ENCODE results near the gene DCANP1. TPM values are rescaled to one million over a fixed set of nuclear protein-coding genes. Genes with fewer than 3 reads are reported as not detected.

The DCANP1 gene
- total and polyA plus RNA-seq, 10 of the 15 experiments (the other 5 are each of a cell fraction or from before 2014, with no cell fraction given): 0.01 TPM; not detected in 9

DNA sequence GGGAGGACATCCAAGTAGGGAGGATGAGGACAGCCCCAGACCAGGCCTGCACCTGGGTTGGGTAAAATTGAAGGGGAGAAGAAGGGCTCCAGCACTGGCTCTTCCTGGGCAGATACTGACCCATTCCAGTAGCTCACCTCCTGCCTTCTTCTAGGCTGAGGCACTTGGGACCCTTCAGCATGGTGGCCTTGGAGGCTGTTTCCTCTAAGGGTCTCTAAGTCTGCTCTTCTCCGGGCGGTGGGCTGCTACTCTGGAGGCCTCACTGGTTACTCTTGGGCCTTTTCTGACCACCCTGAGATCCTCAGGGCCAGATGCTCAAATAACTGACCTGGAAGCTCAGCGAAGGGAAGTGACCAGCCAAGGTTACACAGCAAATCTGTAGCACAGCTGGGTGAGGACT lies 7.8 kb upstream of the DCANP1 start:
- H3K4me3 ChIP-seq: no peak overlapping the region
- in situ Hi-C loops (cut with MboI) (no loop called here), intact Hi-C loops (cut with micrococcal nuclease; ENCODE audit: unreplicated experiment) (no loop called here)
- RAD21 ChIA-PET (ENCODE audit: unreplicated experiment): interaction anchor here (5.0 kb wide), 1 partner anchor 96 kb away, joined by 33 read pairs; no protein-coding TSS in a partner anchor
- H3K4me2 ChIP-seq (ENCODE audit: control insufficient read depth, insufficient read depth): no peak overlapping the region
- no peak overlapping the region for H3K27ac ChIP-seq (ENCODE audit: control insufficient read depth, insufficient read depth)
- H3K27me3 ChIP-seq (replicated peaks in 1 of 2; ENCODE audit: control insufficient read depth in 2 of 2, insufficient read depth in 2 of 2, low read length in 1 of 2): no peaks in the 10 kb centered on the region
- no peak for FAIRE-seq
- H3K79me2 ChIP-seq (ENCODE audit: control insufficient read depth, insufficient read depth, low read length): no peaks in the 10 kb centered on the region
- no TSS peak for BruUV-seq (replicated peaks)
- H2AFZ ChIP-seq (ENCODE audit: control insufficient read depth, low read depth, low read length): no peak overlapping the region
- CTCF ChIA-PET: interaction anchor here (1.0 to 16.3 kb wide), 7 partner anchors 7 to 112 kb away, joined by 3 to 363 read pairs (median 45); partner anchors contain the start of gene DCANP1
- POLR2A ChIA-PET: no interaction called here
- H3K9ac ChIP-seq (ENCODE audit: control insufficient read depth, insufficient read depth, low read length): no peak overlapping the region
- no peak for ATAC-seq
- no peaks in the 10 kb centered on the region; the same call in 2 of the 3 replicates for H3K9me3 ChIP-seq (replicated peaks; ENCODE audit: control insufficient read depth, insufficient read depth, low read length)
- H4K20me1 ChIP-seq (ENCODE audit: control insufficient read depth, insufficient read depth): no peaks in the 10 kb centered on the region
- no peak for DNase-seq (ENCODE audit: low read depth, low spot score)
- SMC1A ChIA-PET (ENCODE audit: uncharacterized antibody, unreplicated experiment): interaction anchor here (1.1 to 1.6 kb wide), 4 partner anchors 8 to 97 kb away, joined by 3 to 5 read pairs (median 4); partner anchors contain the start of gene DCANP1
- peaks cover 20% of the 10 kb centered on the region for H3K4me1 ChIP-seq (ENCODE audit: control insufficient read depth, insufficient read depth, low read length)
- no peaks in the 10 kb centered on the region for H3K36me3 ChIP-seq (ENCODE audit: control insufficient read depth in 2 of 2, insufficient read depth in 2 of 2, low read length in 1 of 2)
- 92% methylated on average over 3 of the region's 3 CpGs for WGBS (ENCODE audit: insufficient coverage, insufficient replicate concordance, low lambda C conversion rate, missing lambda C conversion rate)
- TF ChIP-seq PAX8 (IDR thresholded peaks at IDR 0.05) (no peak), MYC (IDR thresholded peaks at IDR 0.05; ENCODE audit: insufficient read depth, insufficient read length, insufficient replicate concordance, low read length, severe bottlenecking) (no peak), MXI1 (IDR thresholded peaks at IDR 0.05; ENCODE audit: low read depth, low read length) (no peak), ZNF622 (IDR thresholded peaks at IDR 0.05) (no peak), CBX5 (IDR thresholded peaks at IDR 0.05; ENCODE audit: low read depth) (no peak), ZNF24 (IDR thresholded peaks at IDR 0.05) (no peak), FOS (IDR thresholded peaks at IDR 0.05; ENCODE audit: borderline replicate concordance, extremely low read depth, insufficient read length) (no peak), HCFC1 (IDR thresholded peaks at IDR 0.05; ENCODE audit: low read length) (no peak)
- TF ChIP-seq, protein P1, sequence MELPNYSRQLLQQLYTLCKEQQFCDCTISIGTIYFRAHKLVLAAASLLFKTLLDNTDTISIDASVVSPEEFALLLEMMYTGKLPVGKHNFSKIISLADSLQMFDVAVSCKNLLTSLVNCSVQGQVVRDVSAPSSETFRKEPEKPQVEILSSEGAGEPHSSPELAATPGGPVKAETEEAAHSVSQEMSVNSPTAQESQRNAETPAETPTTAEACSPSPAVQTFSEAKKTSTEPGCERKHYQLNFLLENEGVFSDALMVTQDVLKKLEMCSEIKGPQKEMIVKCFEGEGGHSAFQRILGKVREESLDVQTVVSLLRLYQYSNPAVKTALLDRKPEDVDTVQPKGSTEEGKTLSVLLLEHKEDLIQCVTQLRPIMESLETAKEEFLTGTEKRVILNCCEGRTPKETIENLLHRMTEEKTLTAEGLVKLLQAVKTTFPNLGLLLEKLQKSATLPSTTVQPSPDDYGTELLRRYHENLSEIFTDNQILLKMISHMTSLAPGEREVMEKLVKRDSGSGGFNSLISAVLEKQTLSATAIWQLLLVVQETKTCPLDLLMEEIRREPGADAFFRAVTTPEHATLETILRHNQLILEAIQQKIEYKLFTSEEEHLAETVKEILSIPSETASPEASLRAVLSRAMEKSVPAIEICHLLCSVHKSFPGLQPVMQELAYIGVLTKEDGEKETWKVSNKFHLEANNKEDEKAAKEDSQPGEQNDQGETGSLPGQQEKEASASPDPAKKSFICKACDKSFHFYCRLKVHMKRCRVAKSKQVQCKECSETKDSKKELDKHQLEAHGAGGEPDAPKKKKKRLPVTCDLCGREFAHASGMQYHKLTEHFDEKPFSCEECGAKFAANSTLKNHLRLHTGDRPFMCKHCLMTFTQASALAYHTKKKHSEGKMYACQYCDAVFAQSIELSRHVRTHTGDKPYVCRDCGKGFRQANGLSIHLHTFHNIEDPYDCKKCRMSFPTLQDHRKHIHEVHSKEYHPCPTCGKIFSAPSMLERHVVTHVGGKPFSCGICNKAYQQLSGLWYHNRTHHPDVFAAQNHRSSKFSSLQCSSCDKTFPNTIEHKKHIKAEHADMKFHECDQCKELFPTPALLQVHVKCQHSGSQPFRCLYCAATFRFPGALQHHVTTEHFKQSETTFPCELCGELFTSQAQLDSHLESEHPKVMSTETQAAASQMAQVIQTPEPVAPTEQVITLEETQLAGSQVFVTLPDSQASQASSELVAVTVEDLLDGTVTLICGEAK (IDR thresholded peaks at IDR 0.05; ENCODE audit: borderline replicate concordance): no peak
- TF ChIP-seq, protein P2, sequence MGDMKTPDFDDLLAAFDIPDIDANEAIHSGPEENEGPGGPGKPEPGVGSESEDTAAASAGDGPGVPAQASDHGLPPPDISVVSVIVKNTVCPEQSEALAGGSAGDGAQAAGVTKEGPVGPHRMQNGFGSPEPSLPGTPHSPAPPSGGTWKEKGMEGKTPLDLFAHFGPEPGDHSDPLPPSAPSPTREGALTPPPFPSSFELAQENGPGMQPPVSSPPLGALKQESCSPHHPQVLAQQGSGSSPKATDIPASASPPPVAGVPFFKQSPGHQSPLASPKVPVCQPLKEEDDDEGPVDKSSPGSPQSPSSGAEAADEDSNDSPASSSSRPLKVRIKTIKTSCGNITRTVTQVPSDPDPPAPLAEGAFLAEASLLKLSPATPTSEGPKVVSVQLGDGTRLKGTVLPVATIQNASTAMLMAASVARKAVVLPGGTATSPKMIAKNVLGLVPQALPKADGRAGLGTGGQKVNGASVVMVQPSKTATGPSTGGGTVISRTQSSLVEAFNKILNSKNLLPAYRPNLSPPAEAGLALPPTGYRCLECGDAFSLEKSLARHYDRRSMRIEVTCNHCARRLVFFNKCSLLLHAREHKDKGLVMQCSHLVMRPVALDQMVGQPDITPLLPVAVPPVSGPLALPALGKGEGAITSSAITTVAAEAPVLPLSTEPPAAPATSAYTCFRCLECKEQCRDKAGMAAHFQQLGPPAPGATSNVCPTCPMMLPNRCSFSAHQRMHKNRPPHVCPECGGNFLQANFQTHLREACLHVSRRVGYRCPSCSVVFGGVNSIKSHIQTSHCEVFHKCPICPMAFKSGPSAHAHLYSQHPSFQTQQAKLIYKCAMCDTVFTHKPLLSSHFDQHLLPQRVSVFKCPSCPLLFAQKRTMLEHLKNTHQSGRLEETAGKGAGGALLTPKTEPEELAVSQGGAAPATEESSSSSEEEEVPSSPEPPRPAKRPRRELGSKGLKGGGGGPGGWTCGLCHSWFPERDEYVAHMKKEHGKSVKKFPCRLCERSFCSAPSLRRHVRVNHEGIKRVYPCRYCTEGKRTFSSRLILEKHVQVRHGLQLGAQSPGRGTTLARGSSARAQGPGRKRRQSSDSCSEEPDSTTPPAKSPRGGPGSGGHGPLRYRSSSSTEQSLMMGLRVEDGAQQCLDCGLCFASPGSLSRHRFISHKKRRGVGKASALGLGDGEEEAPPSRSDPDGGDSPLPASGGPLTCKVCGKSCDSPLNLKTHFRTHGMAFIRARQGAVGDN (IDR thresholded peaks at IDR 0.05): no peak
- TF ChIP-seq, protein P3, sequence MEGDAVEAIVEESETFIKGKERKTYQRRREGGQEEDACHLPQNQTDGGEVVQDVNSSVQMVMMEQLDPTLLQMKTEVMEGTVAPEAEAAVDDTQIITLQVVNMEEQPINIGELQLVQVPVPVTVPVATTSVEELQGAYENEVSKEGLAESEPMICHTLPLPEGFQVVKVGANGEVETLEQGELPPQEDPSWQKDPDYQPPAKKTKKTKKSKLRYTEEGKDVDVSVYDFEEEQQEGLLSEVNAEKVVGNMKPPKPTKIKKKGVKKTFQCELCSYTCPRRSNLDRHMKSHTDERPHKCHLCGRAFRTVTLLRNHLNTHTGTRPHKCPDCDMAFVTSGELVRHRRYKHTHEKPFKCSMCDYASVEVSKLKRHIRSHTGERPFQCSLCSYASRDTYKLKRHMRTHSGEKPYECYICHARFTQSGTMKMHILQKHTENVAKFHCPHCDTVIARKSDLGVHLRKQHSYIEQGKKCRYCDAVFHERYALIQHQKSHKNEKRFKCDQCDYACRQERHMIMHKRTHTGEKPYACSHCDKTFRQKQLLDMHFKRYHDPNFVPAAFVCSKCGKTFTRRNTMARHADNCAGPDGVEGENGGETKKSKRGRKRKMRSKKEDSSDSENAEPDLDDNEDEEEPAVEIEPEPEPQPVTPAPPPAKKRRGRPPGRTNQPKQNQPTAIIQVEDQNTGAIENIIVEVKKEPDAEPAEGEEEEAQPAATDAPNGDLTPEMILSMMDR (IDR thresholded peaks at IDR 0.05 in 2 of 3, conservative IDR thresholded peaks at IDR 0.05 in 1 of 3; ENCODE audit: control insufficient read depth in 2 of 3, extremely low read depth in 1 of 3, insufficient read depth in 1 of 3, low read depth in 3 of 3, low read length in 3 of 3): no peak

Measured in GM12878 (cell line).